Erythroblast (primary cell): ENCODE data around the gene FOXF1.

Experiments
- GATA1 ChIP-seq: IDR thresholded peaks from 2 replicates; pipeline ENCODE4 v1.6.1; 2011; ENCODE audit warnings: low read depth, mild to moderate bottlenecking, control low read depth, low read length, moderate library complexity
- POLR2A ChIP-seq: IDR thresholded peaks from 2 replicates; pipeline ENCODE4 v1.6.1; 2011; ENCODE audit warnings: mild to moderate bottlenecking, low read length

DNA sequence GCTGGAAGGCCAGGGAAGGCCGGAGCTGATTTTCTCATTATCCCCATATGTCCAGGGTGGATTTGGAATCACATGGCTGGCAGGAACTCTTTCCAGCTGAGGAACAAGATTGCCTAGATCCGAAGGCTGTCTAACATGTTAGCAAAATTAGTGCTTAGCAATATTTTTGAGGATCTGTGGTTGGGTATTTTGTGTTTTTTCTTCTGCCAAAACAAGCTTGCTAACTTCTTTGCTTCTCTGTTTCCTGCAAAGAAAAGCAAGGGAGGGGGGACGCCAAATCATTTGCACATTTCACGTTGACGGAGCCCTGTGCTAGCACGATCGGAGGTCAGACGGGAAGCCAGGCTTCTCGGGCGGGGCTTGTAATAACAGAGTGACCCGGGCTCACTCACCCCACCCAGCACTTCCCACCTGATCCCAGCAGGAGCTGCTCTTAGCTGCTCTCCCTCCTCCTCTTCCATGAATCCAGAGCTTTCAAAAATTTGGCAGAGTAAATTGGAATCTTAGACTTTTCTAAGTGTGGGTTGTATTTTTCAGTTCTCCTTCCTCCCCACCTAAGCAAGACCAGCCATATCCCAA lies 33.3 kb upstream of the FOXF1 start:
- no peak for TF ChIP-seq POLR2A
- no peak for TF ChIP-seq GATA1
